Measurements from ENCODE around the gene COLGALT1. TPM values are rescaled to one million over a fixed set of nuclear protein-coding genes. Genes with fewer than 3 reads are reported as not detected.

The COLGALT1 gene
- polyA plus RNA-seq, 2 of the 4 experiments (the other 2 are of a cell fraction), result 57.1 to 64.4 TPM

DNA sequence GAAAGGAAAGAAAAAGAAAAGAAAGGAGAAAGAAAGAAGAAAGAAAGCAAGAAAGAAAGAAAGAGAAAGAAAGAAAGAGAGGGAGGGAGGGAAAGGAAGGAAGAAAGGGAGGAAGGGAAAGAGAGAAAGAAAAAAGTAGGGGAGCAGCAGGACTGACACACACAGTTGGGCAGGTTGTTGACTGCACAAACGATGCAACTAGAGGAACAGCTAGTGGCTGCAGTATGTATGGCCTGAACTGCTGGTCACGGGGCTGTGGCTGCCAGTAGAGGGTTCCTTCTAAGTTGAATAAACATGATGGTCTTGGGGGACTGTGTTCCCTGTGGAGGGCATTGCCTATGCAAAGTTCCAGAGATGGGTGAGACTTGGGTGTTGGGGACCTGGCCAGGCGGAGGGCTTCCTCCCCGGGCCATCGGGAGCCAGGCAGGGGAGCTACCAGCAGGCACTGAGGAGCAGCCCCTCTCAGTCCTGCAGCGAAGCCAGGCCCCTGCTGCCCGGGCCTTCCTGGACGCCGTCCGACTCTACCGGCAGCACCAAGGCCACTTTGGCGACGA, 16.7 kb upstream of the COLGALT1 start:
- DNase-seq (ENCODE audit: low read depth in 1 of 2, low spot score in 1 of 2) (peak in 1 of 2 experiments; percentile 17), FAIRE-seq (no peak), ATAC-seq (peak; percentile 46 to 65)
- peak overlapping the region; percentile 63 to 78; a peak in 5 of 6 replicates for H3K27ac ChIP-seq
- H3K4me2 ChIP-seq, result peak overlapping the region; percentile 99
- peak overlapping the region; percentile 58 for H3K4me3 ChIP-seq
- ChIA-PET CTCF (interaction anchor here (0.6 to 2.1 kb wide), 4 partner anchors 9 to 38 kb away, joined by 4 to 5 read pairs (median 5); no protein-coding TSS in a partner anchor), POLR2A (no interaction called here)
- peaks cover 5% of the 10 kb centered on the region; the same call in 1 of the 3 replicates for H3K4me1 ChIP-seq
- 21% methylated on average over 5 of the region's 13 CpGs for WGBS (ENCODE audit: missing lambda C conversion rate)
- TF ChIP-seq EP300 (IDR thresholded peaks at IDR 0.05) (no peak), CBX8 (IDR thresholded peaks at IDR 0.05) (no peak), NR3C1 (IDR thresholded peaks at IDR 0.05) (no peak), PHF8 (IDR thresholded peaks at IDR 0.05; ENCODE audit: borderline replicate concordance, low read depth) (no peak), JUNB (IDR thresholded peaks at IDR 0.05) (no peak), HOXB13 (CRISPR knock-in tag; IDR thresholded peaks at IDR 0.05; ENCODE audit: low read depth) (no peak), POLR2A (IDR thresholded peaks at IDR 0.05; ENCODE audit: low read length) (no peak), RCOR1 (IDR thresholded peaks at IDR 0.05; ENCODE audit: low read depth, low read length) (no peak)
- TF ChIP-seq, protein P1, sequence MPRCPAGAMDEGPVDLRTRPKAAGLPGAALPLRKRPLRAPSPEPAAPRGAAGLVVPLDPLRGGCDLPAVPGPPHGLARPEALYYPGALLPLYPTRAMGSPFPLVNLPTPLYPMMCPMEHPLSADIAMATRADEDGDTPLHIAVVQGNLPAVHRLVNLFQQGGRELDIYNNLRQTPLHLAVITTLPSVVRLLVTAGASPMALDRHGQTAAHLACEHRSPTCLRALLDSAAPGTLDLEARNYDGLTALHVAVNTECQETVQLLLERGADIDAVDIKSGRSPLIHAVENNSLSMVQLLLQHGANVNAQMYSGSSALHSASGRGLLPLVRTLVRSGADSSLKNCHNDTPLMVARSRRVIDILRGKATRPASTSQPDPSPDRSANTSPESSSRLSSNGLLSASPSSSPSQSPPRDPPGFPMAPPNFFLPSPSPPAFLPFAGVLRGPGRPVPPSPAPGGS (IDR thresholded peaks at IDR 0.05), result no peak
- no peaks in the 10 kb centered on the region for H3K9me3 ChIP-seq

DNA sequence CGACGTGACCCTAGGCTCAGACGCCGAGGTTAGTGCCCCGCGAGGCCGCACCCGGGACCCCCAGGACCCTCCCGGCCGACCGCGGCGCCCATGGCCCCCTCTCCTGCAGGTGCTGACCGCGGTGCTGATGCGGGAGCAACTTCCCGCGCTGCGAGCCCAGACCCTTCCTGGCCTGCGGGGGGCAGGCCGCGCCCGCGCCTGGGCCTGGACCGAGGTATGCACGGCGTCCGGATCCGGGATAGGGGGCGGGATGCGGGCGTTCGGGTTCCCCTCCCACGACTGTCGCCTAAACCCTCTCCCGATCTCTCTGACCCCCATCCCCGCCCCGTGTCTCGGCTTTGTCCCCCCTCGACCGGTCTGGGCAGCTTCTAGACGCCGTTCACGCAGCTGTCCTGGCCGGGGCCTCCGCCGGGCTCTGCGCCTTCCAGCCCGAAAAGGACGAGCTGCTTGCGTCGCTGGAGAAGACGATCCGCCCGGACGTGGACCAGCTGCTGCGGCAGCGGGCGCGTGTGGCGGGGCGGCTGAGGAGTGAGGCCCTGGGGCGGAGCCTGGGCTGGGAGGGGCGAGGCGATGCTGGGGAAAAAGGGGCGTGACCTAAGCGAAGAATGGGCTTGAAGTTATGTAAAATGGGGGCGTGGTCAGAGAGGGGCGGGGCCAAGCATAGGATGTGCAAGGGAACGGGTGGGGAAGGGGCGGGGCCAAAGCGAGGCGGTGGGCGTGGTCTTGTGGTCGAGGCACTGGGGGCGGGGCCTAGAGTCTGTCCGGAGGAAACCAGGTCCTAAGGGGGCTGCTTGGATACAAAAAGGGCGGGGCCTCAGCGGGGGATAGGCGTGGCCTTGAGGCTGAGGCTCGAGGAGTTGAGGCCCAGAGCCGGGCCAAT, 16.0 kb upstream of the COLGALT1 start:
- FAIRE-seq (no peak), ATAC-seq (peak; percentile 72 to 90), DNase-seq (ENCODE audit: low read depth in 1 of 2, low spot score in 1 of 2) (peak; percentile 82 to 94)
- no peaks in the 10 kb centered on the region for H3K9me3 ChIP-seq
- ChIA-PET CTCF (interaction anchor here (1.4 to 2.1 kb wide), 3 partner anchors 10 to 37 kb away, joined by 4 to 5 read pairs (median 5); no protein-coding TSS in a partner anchor), POLR2A (no interaction called here)
- peak overlapping the region; percentile 63 to 78 for H3K27ac ChIP-seq
- 2% methylated on average over 6 of the region's 82 CpGs for WGBS (ENCODE audit: missing lambda C conversion rate)
- H3K4me1 ChIP-seq, result peaks cover 5% of the 10 kb centered on the region; the same call in 1 of the 3 replicates
- H3K4me2 ChIP-seq, result peak overlapping the region; percentile 99
- TF ChIP-seq POLR2AphosphoS2 (conservative IDR thresholded peaks at IDR 0.05; ENCODE audit: low read length) (no peak), RAD21 (conservative IDR thresholded peaks at IDR 0.05 in 1 of 2, IDR thresholded peaks at IDR 0.05 in 1 of 2) (peak; percentile 12 to 43; a peak in 3 of 5 replicates), SREBF2 (IDR thresholded peaks at IDR 0.05) (no peak)
- TF ChIP-seq, protein P2, sequence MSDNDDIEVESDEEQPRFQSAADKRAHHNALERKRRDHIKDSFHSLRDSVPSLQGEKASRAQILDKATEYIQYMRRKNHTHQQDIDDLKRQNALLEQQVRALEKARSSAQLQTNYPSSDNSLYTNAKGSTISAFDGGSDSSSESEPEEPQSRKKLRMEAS (IDR thresholded peaks at IDR 0.05), result peak; percentile 61
- TF ChIP-seq, protein P3, sequence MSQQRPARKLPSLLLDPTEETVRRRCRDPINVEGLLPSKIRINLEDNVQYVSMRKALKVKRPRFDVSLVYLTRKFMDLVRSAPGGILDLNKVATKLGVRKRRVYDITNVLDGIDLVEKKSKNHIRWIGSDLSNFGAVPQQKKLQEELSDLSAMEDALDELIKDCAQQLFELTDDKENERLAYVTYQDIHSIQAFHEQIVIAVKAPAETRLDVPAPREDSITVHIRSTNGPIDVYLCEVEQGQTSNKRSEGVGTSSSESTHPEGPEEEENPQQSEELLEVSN (IDR thresholded peaks at IDR 0.05; ENCODE audit: borderline replicate concordance, low read depth), result peak; percentile 53; the same call in 1 of the 2 replicates
- TF ChIP-seq, protein P4, sequence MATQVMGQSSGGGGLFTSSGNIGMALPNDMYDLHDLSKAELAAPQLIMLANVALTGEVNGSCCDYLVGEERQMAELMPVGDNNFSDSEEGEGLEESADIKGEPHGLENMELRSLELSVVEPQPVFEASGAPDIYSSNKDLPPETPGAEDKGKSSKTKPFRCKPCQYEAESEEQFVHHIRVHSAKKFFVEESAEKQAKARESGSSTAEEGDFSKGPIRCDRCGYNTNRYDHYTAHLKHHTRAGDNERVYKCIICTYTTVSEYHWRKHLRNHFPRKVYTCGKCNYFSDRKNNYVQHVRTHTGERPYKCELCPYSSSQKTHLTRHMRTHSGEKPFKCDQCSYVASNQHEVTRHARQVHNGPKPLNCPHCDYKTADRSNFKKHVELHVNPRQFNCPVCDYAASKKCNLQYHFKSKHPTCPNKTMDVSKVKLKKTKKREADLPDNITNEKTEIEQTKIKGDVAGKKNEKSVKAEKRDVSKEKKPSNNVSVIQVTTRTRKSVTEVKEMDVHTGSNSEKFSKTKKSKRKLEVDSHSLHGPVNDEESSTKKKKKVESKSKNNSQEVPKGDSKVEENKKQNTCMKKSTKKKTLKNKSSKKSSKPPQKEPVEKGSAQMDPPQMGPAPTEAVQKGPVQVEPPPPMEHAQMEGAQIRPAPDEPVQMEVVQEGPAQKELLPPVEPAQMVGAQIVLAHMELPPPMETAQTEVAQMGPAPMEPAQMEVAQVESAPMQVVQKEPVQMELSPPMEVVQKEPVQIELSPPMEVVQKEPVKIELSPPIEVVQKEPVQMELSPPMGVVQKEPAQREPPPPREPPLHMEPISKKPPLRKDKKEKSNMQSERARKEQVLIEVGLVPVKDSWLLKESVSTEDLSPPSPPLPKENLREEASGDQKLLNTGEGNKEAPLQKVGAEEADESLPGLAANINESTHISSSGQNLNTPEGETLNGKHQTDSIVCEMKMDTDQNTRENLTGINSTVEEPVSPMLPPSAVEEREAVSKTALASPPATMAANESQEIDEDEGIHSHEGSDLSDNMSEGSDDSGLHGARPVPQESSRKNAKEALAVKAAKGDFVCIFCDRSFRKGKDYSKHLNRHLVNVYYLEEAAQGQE (IDR thresholded peaks at IDR 0.05), result peak; percentile 86
- peak overlapping the region; percentile 58 for H3K4me3 ChIP-seq
